HCT116 (cell line): ENCODE results near the gene LY6G6D. TPM values are rescaled to one million over a fixed set of nuclear protein-coding genes. Genes with fewer than 3 reads are reported as not detected.

Experiments
- ATAC-seq: fragments of 200-7000 bp; cut with Tn5 transposase; 2 replicates; pipeline ENCODE4 v1.9.1; 2020; ENCODE audit warnings: mild to moderate bottlenecking, moderate library complexity
- BruUV-seq: library from RNA; stranded (reverse); fragments of 400-500 nt; replicated peaks from 2 replicates; lab custom pipeline; 2021; lab: Mats Ljungman, UMichigan
- CTCF ChIA-PET: fragments of 300-600 bp; sonication (Branson Sonifier 250); formaldehyde crosslinking; loops from one replicate; lab custom pipeline; 2021; ENCODE audit warnings: antibody characterized with exemption; lab: Charles Lee
- POLR2A ChIA-PET: fragments of 300-600, 350-600 bp; sonication (Branson Sonifier 250); formaldehyde crosslinking; loops from one replicate; lab custom pipeline; 2021; ENCODE audit warnings: antibody characterized with exemption; lab: Charles Lee
- RAD21 ChIA-PET, 2 experiments: fragments of 300-600 bp; sonication (Branson Sonifier 250); formaldehyde crosslinking; loops; one replicate each; lab custom pipeline; 2023; ENCODE audit warnings: low total read pairs in 2 of 2; ENCODE audit not compliant: uncharacterized antibody in 2 of 2, unreplicated experiment in 2 of 2, low non-redundant PET in 1 of 2; lab: Charles Lee
- DNase-seq: peaks from one replicate; pipeline ENCODE4 v3.0.0-alpha.2; 2010; ENCODE audit warnings: low read depth, low spot score
- H2AFZ ChIP-seq: fragments of 200-600 bp; shearing (Covaris generic), sonication (generic); 2 replicates; pipeline ENCODE4 v1.6.1; 2017; ENCODE audit warnings: low read depth, mixed run types, mixed read lengths, antibody characterized with exemption, low read length; ENCODE audit not compliant: poor library complexity, severe bottlenecking
- H3K27ac ChIP-seq: 2 replicates; pipeline ENCODE4 v1.5.1; 2012; ENCODE audit warnings: low read depth, low read length
- H3K27me3 ChIP-seq: fragments of 200-600 bp; sonication (generic); 2 replicates; pipeline ENCODE4 v1.6.1; 2016; ENCODE audit warnings: mixed run types, low read length, mixed read lengths; ENCODE audit not compliant: insufficient read depth
- H3K36me3 ChIP-seq, 2 experiments: fragments of 200-500 bp in 1 of 2; fragments of 200-600 bp in 1 of 2; sonication (Bioruptor generic) in 1 of 2; sonication (generic) in 1 of 2; 2 replicates each; pipeline versions ENCODE4 v1.5.1 to v1.6.1; 2014 to 2016; ENCODE audit warnings: low read length in 2 of 2, inconsistent platforms in 1 of 2, mixed read lengths in 1 of 2, mixed run types in 1 of 2; ENCODE audit not compliant: insufficient read depth in 2 of 2, control insufficient read depth in 1 of 2
- H3K4me1 ChIP-seq, 2 experiments: fragments of 200-600 bp in 1 of 2; sonication (generic) in 1 of 2; 2 replicates each; pipeline versions ENCODE4 v1.5.1 to v1.6.1; 2012 to 2017; ENCODE audit warnings: low read length in 2 of 2, inconsistent platforms in 1 of 2, mild to moderate bottlenecking in 1 of 2, mixed read lengths in 1 of 2, mixed run types in 1 of 2, moderate library complexity in 1 of 2; ENCODE audit not compliant: insufficient read depth in 2 of 2, control insufficient read depth in 1 of 2
- H3K4me2 ChIP-seq: fragments of 200-600 bp; sonication (generic); 2 replicates; pipeline ENCODE4 v1.6.1; 2017; ENCODE audit warnings: mixed run types, low read length, mixed read lengths
- H3K4me3 ChIP-seq, 2 experiments: fragments of 200-600 bp in 1 of 2; sonication (generic) in 1 of 2; replicated peaks in 1 of 2; 2 replicates each; pipeline ENCODE4 v1.5.1; 2011 to 2016; ENCODE audit warnings: low read length in 2 of 2, control low read depth in 1 of 2, low read depth in 1 of 2, mild to moderate bottlenecking in 1 of 2, mixed read lengths in 1 of 2, mixed run types in 1 of 2
- H3K79me2 ChIP-seq: fragments of 200-600 bp; sonication (generic); 2 replicates; pipeline ENCODE4 v1.6.1; 2017; ENCODE audit warnings: mild to moderate bottlenecking, mixed run types, low read length, moderate library complexity, mixed read lengths; ENCODE audit not compliant: insufficient read depth
- H3K9ac ChIP-seq: fragments of 200-600 bp; sonication (generic); 2 replicates; pipeline ENCODE4 v1.6.1; 2016; ENCODE audit warnings: low read length, mixed read lengths
- H3K9me2 ChIP-seq: fragments of 200-600 bp; sonication (generic), shearing (Covaris generic); 2 replicates; pipeline ENCODE4 v1.6.1; 2017; ENCODE audit warnings: mixed run types, mild to moderate bottlenecking, moderate library complexity; ENCODE audit not compliant: insufficient read depth
- H3K9me3 ChIP-seq, 2 experiments: fragments of 200-500 bp in 1 of 2; fragments of 200-600 bp in 1 of 2; sonication (Bioruptor generic) in 1 of 2; sonication (generic) in 1 of 2; 2 replicates each; pipeline ENCODE4 v1.6.1; 2014 to 2017; ENCODE audit warnings: low read length in 2 of 2, mixed read lengths in 2 of 2, inconsistent platforms in 1 of 2, low read depth in 1 of 2, mild to moderate bottlenecking in 1 of 2, mixed run types in 1 of 2, moderate library complexity in 1 of 2; ENCODE audit not compliant: control insufficient read depth in 1 of 2, insufficient read depth in 1 of 2
- H4K20me1 ChIP-seq: fragments of 200-600 bp; sonication (generic), shearing (Covaris generic); 2 replicates; pipeline ENCODE4 v1.6.1; 2017; ENCODE audit warnings: mixed run types, mild to moderate bottlenecking, moderate library complexity; ENCODE audit not compliant: insufficient read depth
- ATF3 ChIP-seq: IDR thresholded peaks from 2 replicates; pipeline ENCODE4 v1.6.1; 2012
- CBX3 ChIP-seq: IDR thresholded peaks from 2 replicates; pipeline ENCODE4 v1.6.1; 2012; ENCODE audit warnings: low read depth
- CEBPB ChIP-seq: IDR thresholded peaks from 2 replicates; pipeline ENCODE4 v1.6.1; 2012; ENCODE audit warnings: low read depth
- EGR1 ChIP-seq: IDR thresholded peaks from 2 replicates; pipeline ENCODE4 v1.6.1; 2012; ENCODE audit warnings: low read depth
- JUND ChIP-seq: IDR thresholded peaks from 2 replicates; pipeline ENCODE4 v1.6.1; 2012
- TCF7L2 ChIP-seq: IDR thresholded peaks from 2 replicates; pipeline ENCODE4 v1.7.0; 2011; ENCODE audit warnings: borderline replicate concordance, inconsistent platforms; ENCODE audit not compliant: insufficient read depth, insufficient read length; ENCODE audit errors: extremely low read depth
- ZFX ChIP-seq: fragments of 450-650 bp; IDR thresholded peaks from 2 replicates; pipeline ENCODE4 v1.6.1; 2017
- ZNF274 ChIP-seq: fragments of 200-500 bp; sonication (Bioruptor generic); IDR thresholded peaks from 2 replicates; pipeline ENCODE4 v1.6.1; 2014; ENCODE audit warnings: mild to moderate bottlenecking, low read depth, low read length, inconsistent platforms
- intact Hi-C: fragments of 100-400 bp; cut with micrococcal nuclease; formaldehyde crosslinking; loops from 2 replicates; pipeline ENCODE4 v1.10.0; 2022
- total RNA-seq: library from RNA; stranded (reverse); gene quantifications from one replicate; pipeline ENCODE4 v1.2.1, GENCODE V29; 2021; ENCODE audit not compliant: unreplicated experiment
- TF ChIP-seq, protein P1 (sequence below), 3 experiments: fragments of 200-600 bp in 1 of 3; sonication (generic) in 1 of 3; IDR thresholded peaks in 2 of 3; conservative IDR thresholded peaks in 1 of 3; 2 replicates each; pipeline ENCODE4 v1.5.1; 2012 to 2017; ENCODE audit warnings: low read depth in 2 of 3, low read length in 2 of 3, antibody characterized with exemption in 1 of 3, borderline replicate concordance in 1 of 3, control low read depth in 1 of 3, mild to moderate bottlenecking in 1 of 3, mixed read lengths in 1 of 3, mixed run types in 1 of 3, moderate library complexity in 1 of 3; ENCODE audit not compliant: insufficient read depth in 1 of 3

LY6G6D gene
- total RNA-seq, 1 experiment from 2014 or later = not detected

DNA sequence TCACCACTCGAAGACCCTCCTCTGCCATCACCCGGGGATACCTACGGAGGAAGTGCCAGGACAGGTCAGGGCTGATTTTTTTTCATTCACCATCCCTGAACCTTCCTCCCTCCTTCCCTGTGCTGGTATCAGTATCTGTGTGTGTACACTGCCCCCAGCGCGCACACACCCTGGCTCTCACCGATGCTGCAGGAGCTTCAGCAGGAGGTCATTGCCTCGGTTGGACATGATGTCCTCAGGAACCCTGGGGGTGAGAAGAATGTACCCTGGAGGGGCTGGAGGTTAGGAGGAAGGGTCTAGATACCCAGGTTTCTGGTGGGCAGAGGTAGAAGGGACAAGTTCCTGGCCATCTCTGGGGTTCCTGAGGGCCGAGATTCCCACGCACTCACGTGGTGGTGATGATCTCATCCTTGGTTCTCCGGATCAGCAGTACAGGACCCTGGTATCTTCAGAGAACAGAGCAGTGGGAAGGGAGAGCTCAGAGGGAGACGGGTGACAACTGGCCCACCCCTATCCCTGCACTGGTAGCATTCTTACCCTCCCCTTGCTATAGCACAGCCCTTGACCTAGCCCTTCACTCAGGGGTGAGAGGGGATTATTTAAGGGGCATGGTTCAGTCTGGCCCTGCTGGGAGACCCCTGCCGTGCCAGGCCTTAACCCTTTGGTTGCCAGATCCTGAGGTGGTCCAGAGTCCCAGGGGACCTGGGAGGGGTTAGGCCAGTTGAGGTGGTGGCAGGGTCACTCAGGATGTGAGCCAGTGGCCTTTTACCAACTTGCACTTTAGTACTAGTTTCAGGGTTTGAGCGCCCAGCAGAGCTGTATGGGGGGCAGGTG is 27.1 kb upstream of the LY6G6D start:
- RAD21 ChIA-PET = no interaction called here
- Histone ChIP-seq H3K27me3 (no peaks in the 10 kb centered on the region), H3K27ac (no peak overlapping the region), H3K4me1 (peaks cover 11 to 16% of the 10 kb centered on the region in 2 experiments), H4K20me1 (no peaks in the 10 kb centered on the region), H3K9ac (no peak overlapping the region), H3K4me3 (no peak overlapping the region), H3K9me2 (no peaks in the 10 kb centered on the region), H3K4me2 (no peak overlapping the region), H3K9me3 (no peaks in the 10 kb centered on the region), H2AFZ (no peak overlapping the region), H3K36me3 (peaks cover 8 to 25% of the 10 kb centered on the region in 2 experiments; a peak in 2 of 4 replicates), H3K79me2 (no peaks in the 10 kb centered on the region)
- no TSS peak for BruUV-seq
- TF ChIP-seq CBX3 (no peak), CEBPB (no peak), ZNF274 (no peak)
- intact Hi-C loops = no loop called here
- CTCF ChIA-PET = no interaction called here
- POLR2A ChIA-PET = no interaction called here
- DNase-seq (no peak), ATAC-seq (no peak)

GRCh38 chr6:31689249-31690110 is 25.7 kb upstream of the LY6G6D start:
- ChIA-PET RAD21 (no interaction called here), POLR2A (no interaction called here)
- peak overlapping the region; percentile 23; the same call in 1 of the 2 replicates for H3K27ac ChIP-seq
- H3K4me3 ChIP-seq = no peak overlapping the region
- intact Hi-C loops = no loop called here
- H3K9ac ChIP-seq = peak overlapping the region; percentile 30; the same call in 1 of the 2 replicates
- peaks cover 11 to 16% of the 10 kb centered on the region in 2 experiments for H3K4me1 ChIP-seq
- H3K9me3 ChIP-seq = no peaks in the 10 kb centered on the region
- no peaks in the 10 kb centered on the region for H3K79me2 ChIP-seq
- peak; percentile 74 for ATAC-seq
- no peaks in the 10 kb centered on the region for H4K20me1 ChIP-seq
- no peak for DNase-seq
- no peaks in the 10 kb centered on the region for H3K27me3 ChIP-seq
- peaks cover 13 to 25% of the 10 kb centered on the region in 2 experiments; a peak in 2 of 4 replicates for H3K36me3 ChIP-seq
- peak overlapping the region; percentile 47 for H3K4me2 ChIP-seq
- TF ChIP-seq ZFX (no peak), TCF7L2 (no peak), CEBPB (no peak), EGR1 (no peak), ATF3 (no peak), JUND (no peak), ZNF274 (no peak)
- TF ChIP-seq, protein P1, sequence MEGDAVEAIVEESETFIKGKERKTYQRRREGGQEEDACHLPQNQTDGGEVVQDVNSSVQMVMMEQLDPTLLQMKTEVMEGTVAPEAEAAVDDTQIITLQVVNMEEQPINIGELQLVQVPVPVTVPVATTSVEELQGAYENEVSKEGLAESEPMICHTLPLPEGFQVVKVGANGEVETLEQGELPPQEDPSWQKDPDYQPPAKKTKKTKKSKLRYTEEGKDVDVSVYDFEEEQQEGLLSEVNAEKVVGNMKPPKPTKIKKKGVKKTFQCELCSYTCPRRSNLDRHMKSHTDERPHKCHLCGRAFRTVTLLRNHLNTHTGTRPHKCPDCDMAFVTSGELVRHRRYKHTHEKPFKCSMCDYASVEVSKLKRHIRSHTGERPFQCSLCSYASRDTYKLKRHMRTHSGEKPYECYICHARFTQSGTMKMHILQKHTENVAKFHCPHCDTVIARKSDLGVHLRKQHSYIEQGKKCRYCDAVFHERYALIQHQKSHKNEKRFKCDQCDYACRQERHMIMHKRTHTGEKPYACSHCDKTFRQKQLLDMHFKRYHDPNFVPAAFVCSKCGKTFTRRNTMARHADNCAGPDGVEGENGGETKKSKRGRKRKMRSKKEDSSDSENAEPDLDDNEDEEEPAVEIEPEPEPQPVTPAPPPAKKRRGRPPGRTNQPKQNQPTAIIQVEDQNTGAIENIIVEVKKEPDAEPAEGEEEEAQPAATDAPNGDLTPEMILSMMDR (IDR thresholded peaks at IDR 0.05 in 2 of 3, conservative IDR thresholded peaks at IDR 0.05 in 1 of 3; ENCODE audit: borderline replicate concordance in 1 of 3, insufficient read depth in 1 of 3, low read depth in 2 of 3, low read length in 2 of 3) = peak in 2 of 3 experiments; percentile 50 to 58; a peak in 4 of 6 replicates
- TF ChIP-seq, all 23 proteins: peak for 1
- H2AFZ ChIP-seq = no peak overlapping the region
- no peaks in the 10 kb centered on the region for H3K9me2 ChIP-seq
- CTCF ChIA-PET = interaction anchor here (1.0 to 1.3 kb wide), 2 partner anchors 14 to 40 kb away, joined by 4 to 7 read pairs; partner anchors contain the start of gene ABHD16A
- BruUV-seq = no TSS peak
